Upper lobe of left lung (tissue), 6 donors: ENCODE results near the gene PREX1. TPM values are rescaled to one million over a fixed set of nuclear protein-coding genes. Genes with fewer than 3 reads are reported as not detected.

Source experiments
- ATAC-seq, 2 donors: fragments of 200-7000 bp; cut with Tn5 transposase; one replicate each; pipeline ENCODE4 v1.9.1; 2022; ENCODE audit warnings: mild to moderate bottlenecking in 2 of 2, moderate library complexity in 2 of 2; ENCODE audit not compliant: low FRiP score in 2 of 2
- DNase-seq, 2 donors: peaks; one replicate each; pipeline ENCODE4 v3.0.0-alpha.2; 2019 to 2020
- H3K27ac ChIP-seq, 4 donors: fragments of 200-600 bp; sonication (generic); one replicate each; pipeline ENCODE4 v1.5.1; 2016 to 2019
- H3K27me3 ChIP-seq, 4 donors: fragments of 200-600 bp; sonication (generic); one replicate each; pipeline ENCODE4 v1.5.1; 2017 to 2019
- H3K36me3 ChIP-seq, 4 donors: fragments of 200-600 bp; sonication (generic); one replicate each; pipeline ENCODE4 v1.5.1; 2016 to 2019
- H3K4me1 ChIP-seq, 4 donors: fragments of 200-600 bp; sonication (generic); one replicate each; pipeline ENCODE4 v1.5.1; 2018 to 2019
- H3K4me3 ChIP-seq, 4 donors: fragments of 200-600 bp; sonication (generic); one replicate each; pipeline ENCODE4 v1.5.1; 2017 to 2019; ENCODE audit warnings: mild to moderate bottlenecking in 2 of 4, moderate library complexity in 1 of 4
- H3K9me3 ChIP-seq, 4 donors: fragments of 200-600 bp; sonication (generic); one replicate each; pipeline ENCODE4 v1.5.1; 2018 to 2019
- CTCF ChIP-seq, 6 experiments: fragments of 450-650 bp in 4 of 6; fragments of 200-600 bp in 2 of 6; sonication (generic) in 2 of 6; IDR thresholded peaks; one replicate each; pipeline ENCODE4 v1.5.1; 2016 to 2019; ENCODE audit warnings: antibody characterized with exemption in 6 of 6
- EP300 ChIP-seq, 4 donors: sonication (generic); formaldehyde crosslinking; IDR thresholded peaks; one replicate each; pipeline ENCODE4 v1.5.1; 2017; ENCODE audit warnings: antibody characterized with exemption in 4 of 4, control low read depth in 2 of 4
- POLR2A ChIP-seq, 4 donors: fragments of 450-650 bp; IDR thresholded peaks; one replicate each; pipeline ENCODE4 v1.5.1; 2016 to 2017; ENCODE audit warnings: antibody characterized with exemption in 4 of 4, mild to moderate bottlenecking in 2 of 4
- POLR2AphosphoS5 ChIP-seq, 2 donors: sonication (generic); formaldehyde crosslinking; IDR thresholded peaks; one replicate each; pipeline ENCODE4 v1.5.1; 2017; ENCODE audit warnings: antibody characterized with exemption in 2 of 2
- WGBS, 2 donors: methylation state at CpG; one replicate each; pipeline ENCODE4 v1.1.5; 2017 to 2018; 5-methylcytosine and 5-hydroxymethylcytosine counted together
- total RNA-seq, 6 donors: library from RNA; depleted of rRNA in 4 of 6; stranded (reverse); fragments of >200 nt in 4 of 6; gene quantifications; one replicate each; pipeline versions ENCODE4 v1.1.0 to v1.2.1, GENCODE V29; 2016 to 2021
- donor health status: DM: no; HTN: no; CAD: no; lungs with moderate emphysema.
- donor health status: DM: no; HTN: yes; CAD: no; lungs with severe emphysema.

The PREX1 gene
- total RNA-seq, 6 donors from 2014 or later: 42.8 to 177 (median 74.6) TPM

DNA sequence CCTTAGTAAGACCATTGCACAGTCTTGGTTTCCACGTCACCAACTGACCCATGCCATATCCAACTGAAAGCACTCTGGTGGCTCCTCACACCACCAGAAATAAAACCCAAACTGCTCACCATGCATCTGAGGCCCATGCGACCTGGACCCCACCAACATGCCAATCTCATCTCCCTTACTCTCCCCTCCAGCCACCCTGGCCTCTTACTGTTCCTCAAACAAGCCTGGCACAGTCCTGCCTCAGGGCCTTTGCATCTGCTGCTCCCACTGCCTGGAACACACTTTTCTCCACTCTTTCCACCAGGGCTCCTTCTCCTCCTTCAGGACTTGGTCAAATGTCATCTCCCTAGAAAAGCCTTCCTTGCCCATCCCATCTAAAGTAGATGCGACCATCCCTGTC lies 8.7 kb downstream of the PREX1 start:
- H3K27ac ChIP-seq: peak overlapping the region; percentile 14 to 68 (median 38)
- TF ChIP-seq EP300 (IDR thresholded peaks at IDR 0.05) (no peak), CTCF (IDR thresholded peaks at IDR 0.05) (no peak), POLR2AphosphoS5 (IDR thresholded peaks at IDR 0.05) (no peak), POLR2A (IDR thresholded peaks at IDR 0.05) (no peak)
- DNase-seq (no peak), ATAC-seq (no peak)
- no peaks in the 10 kb centered on the region for H3K9me3 ChIP-seq
- H3K27me3 ChIP-seq: no peaks in the 10 kb centered on the region
- peaks cover 65 to 79% (median 73%) of the 10 kb centered on the region in 4 donors for H3K4me1 ChIP-seq
- H3K4me3 ChIP-seq: no peak overlapping the region
- peaks cover 0 to 14% (median 0%) of the 10 kb centered on the region in 4 donors for H3K36me3 ChIP-seq
- WGBS, 2 donors: 82 to 83% methylated on average over 3 of the region's 3 CpGs

DNA sequence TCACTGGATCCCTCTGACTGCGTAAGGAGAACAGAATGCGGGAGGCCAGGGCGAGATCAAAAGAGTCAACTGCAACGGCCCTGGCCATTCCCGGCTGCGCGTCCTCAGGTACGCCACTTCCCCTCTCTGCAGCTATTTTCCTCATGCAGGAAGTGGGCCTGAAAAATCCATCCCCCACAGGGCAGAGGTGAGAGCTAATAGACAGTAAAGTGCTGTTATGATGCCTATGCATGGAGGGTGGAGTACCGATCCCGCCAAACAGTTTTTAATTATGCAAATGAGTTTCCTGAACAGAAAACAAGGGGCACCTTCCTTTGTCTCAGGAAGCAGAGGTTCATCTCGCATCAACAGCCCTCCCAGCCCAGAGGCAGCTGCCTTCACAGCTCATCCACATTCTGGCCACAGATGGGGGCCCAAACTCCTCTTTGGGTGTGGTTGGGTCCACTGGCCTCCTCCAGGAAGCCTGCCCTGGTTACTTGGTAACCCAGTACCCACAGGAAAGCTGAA lies 9.3 kb downstream of the PREX1 start:
- ATAC-seq (no peak), DNase-seq (no peak)
- Histone ChIP-seq H3K27me3 (no peaks in the 10 kb centered on the region), H3K9me3 (no peaks in the 10 kb centered on the region), H3K4me1 (peaks cover 64 to 79% (median 75%) of the 10 kb centered on the region in 4 donors), H3K4me3 (no peak overlapping the region), H3K27ac (peak overlapping the region; percentile 4 to 68 (median 50)), H3K36me3 (peaks cover 0 to 14% (median 0%) of the 10 kb centered on the region in 4 donors)
- TF ChIP-seq POLR2A (IDR thresholded peaks at IDR 0.05): no peak
- TF ChIP-seq CTCF (IDR thresholded peaks at IDR 0.05): no peak
- WGBS, 2 donors: 28 to 41% methylated on average over 11 of the region's 11 CpGs

- H3K27ac ChIP-seq: peak overlapping the region in 2 of 4 donors; percentile 39 to 68
- ATAC-seq (no peak), DNase-seq (no peak)
- H3K9me3 ChIP-seq: no peaks in the 10 kb centered on the region
- WGBS, 2 donors: 75 to 77% methylated on average over 7 of the region's 7 CpGs
- TF ChIP-seq EP300 (IDR thresholded peaks at IDR 0.05) (no peak), POLR2A (IDR thresholded peaks at IDR 0.05) (no peak), POLR2AphosphoS5 (IDR thresholded peaks at IDR 0.05) (no peak), CTCF (IDR thresholded peaks at IDR 0.05) (no peak)
- H3K36me3 ChIP-seq: peaks cover 0 to 14% (median 0%) of the 10 kb centered on the region in 4 donors
- no peaks in the 10 kb centered on the region for H3K27me3 ChIP-seq
- H3K4me3 ChIP-seq: no peak overlapping the region
- H3K4me1 ChIP-seq: peaks cover 60 to 80% (median 72%) of the 10 kb centered on the region in 4 donors
Observed at GRCh38 chr20:48818031-48818370, 9.8 kb downstream of the PREX1 start.

DNA sequence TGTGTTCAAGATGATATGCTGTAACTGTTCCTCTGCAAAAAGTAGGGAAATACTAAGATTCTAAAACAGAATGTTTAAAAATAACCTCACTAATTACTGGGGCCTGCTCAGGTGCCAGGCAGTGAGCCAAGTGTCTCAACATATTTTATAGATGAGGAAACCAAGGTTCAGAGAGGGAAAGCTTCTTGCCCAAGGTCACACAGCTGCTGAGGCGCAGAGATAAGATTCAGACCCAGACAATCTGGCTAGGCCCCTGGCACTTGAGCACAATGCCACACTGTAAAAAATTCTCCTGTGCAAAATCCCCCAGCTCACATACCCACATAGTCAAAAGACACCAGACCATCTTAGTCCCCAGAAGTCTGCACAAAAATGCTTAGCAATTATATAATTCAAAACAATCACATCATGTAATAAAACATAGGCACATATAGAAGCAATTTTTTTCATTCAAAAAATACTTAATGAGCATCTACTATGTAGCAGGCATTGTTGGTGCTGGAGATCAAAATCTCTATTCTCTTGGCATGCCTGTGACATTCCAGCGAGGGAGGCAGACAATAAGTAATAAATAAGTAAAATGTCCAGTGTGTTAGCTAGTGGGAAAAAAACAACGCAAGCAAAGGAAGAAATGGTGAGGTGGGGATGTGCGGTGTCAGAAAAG lies 10.3 kb downstream of the PREX1 start:
- TF ChIP-seq EP300 (IDR thresholded peaks at IDR 0.05) (no peak), POLR2AphosphoS5 (IDR thresholded peaks at IDR 0.05) (no peak)
- peaks cover 60 to 83% (median 73%) of the 10 kb centered on the region in 4 donors for H3K4me1 ChIP-seq
- no peak overlapping the region for H3K4me3 ChIP-seq
- H3K9me3 ChIP-seq: no peaks in the 10 kb centered on the region
- H3K36me3 ChIP-seq: peaks cover 0 to 14% (median 0%) of the 10 kb centered on the region in 4 donors
- peak overlapping the region in 1 of 4 donors; percentile 68 for H3K27ac ChIP-seq
- no peaks in the 10 kb centered on the region for H3K27me3 ChIP-seq
- 71 to 77% methylated on average over 4 of the region's 4 CpGs for WGBS, 2 donors
- no peak for DNase-seq
- no peak for ATAC-seq

DNA sequence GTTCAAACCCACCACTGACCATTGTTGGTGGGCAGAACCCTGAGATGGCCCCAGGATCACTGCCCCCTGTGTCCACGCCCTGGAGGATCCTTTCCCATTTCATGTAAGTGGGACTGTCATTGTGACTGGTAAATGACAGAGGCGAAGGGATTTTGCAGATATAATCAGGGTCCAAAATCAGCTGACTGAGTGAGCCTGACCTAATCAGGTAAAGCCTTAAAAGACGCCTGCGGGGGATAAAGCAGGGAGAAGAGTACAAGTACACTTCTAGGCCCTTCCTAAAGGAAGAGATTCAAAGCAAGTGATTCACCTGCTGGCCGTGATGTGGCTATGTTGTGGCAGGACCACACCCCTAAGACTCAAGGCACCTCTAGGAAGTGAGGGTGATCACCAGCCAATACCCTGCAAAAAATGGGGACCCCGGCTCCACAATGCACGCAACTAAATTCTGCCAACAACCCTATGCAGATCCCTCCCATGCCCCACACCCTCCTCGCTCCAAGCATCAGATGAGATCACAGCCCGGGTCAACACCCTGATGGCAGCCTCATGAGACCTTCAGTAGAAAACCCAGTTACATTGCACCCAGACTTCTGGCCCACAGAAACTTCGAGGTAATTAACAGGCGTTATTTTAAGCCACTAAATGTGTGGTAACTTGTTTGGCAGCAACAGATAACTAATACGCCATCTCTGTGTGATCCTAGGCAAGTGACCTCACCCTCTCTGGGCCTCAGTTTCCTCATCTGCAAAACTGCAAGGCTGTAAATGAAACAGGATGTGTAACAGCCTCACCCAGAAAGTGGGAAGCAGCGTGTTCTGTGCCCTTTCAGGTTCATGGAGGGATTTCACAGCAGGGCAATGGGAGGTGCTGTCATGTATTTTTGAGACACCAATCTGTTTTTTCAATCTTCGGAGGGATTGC lies 11.3 kb downstream of the PREX1 start:
- Histone ChIP-seq H3K4me1 (peaks cover 54 to 80% (median 65%) of the 10 kb centered on the region in 4 donors), H3K4me3 (no peak overlapping the region), H3K36me3 (peaks cover 0 to 14% (median 0%) of the 10 kb centered on the region in 4 donors), H3K27ac (peak overlapping the region in 1 of 4 donors; percentile 51), H3K27me3 (no peaks in the 10 kb centered on the region), H3K9me3 (no peaks in the 10 kb centered on the region)
- DNase-seq (no peak), ATAC-seq (no peak)
- no peak for TF ChIP-seq CTCF (IDR thresholded peaks at IDR 0.05)
- TF ChIP-seq POLR2AphosphoS5 (IDR thresholded peaks at IDR 0.05): no peak
- WGBS, 2 donors: 81 to 83% methylated on average over 14 of the region's 14 CpGs
